Vagina (tissue), 2 donors: Measurements from ENCODE around the gene CLDN24.

Experiments used
- CTCF ChIP-seq, 3 experiments: fragments of 450-650 bp in 2 of 3; fragments of 200-600 bp in 1 of 3; sonication (generic) in 1 of 3; IDR thresholded peaks; one replicate each; pipeline ENCODE4 v1.5.1; 2017 to 2019; ENCODE audit warnings: antibody characterized with exemption in 3 of 3, mild to moderate bottlenecking in 2 of 3, moderate library complexity in 2 of 3
- POLR2A ChIP-seq, 2 donors: fragments of 450-650 bp; IDR thresholded peaks; one replicate each; pipeline ENCODE4 v1.6.1; 2017; ENCODE audit warnings: antibody characterized with exemption in 2 of 2, mild to moderate bottlenecking in 2 of 2, moderate library complexity in 2 of 2
- POLR2AphosphoS5 ChIP-seq, 2 donors: sonication (generic); formaldehyde crosslinking; IDR thresholded peaks; one replicate each; pipeline ENCODE4 v1.9.0; 2017; ENCODE audit warnings: antibody characterized with exemption in 2 of 2, mild to moderate bottlenecking in 2 of 2, low read depth in 1 of 2; ENCODE audit not compliant: insufficient read depth in 1 of 2

DNA sequence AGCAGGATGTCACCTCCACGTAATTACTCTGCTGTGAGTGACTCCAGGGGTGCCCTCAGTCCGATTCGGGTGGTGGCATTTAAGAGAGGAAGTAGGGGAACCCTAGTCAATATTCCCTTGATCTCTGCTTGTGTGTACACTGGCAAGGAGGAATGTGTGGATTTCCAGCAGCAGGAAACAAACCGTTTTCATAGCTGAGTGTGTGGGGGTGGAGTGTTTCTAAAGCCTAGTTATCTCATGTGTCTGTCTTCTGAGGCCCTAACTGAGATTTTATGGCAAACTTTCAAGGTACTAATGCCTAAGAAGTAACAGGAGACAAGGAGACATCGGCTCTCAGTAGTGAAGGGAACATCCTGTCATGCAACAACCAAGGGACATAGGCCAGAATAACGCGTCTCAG is 6.6 kb upstream of the CLDN24 start:
- TF ChIP-seq CTCF (IDR thresholded peaks at IDR 0.05) (no peak), POLR2A (IDR thresholded peaks at IDR 0.05) (no peak), POLR2AphosphoS5 (IDR thresholded peaks at IDR 0.05; ENCODE audit: insufficient read depth in 1 of 2, low read depth in 1 of 2) (no peak)
